Osteocyte (in vitro differentiated cells): ENCODE measurements around the gene ARHGDIA. TPM values are rescaled to one million over a fixed set of nuclear protein-coding genes. Genes with fewer than 3 reads are reported as not detected.

Experiments used
- DNase-seq: peaks from one replicate; pipeline ENCODE4 v3.0.0; 2021; ENCODE audit warnings: mixed read lengths; ENCODE audit not compliant: unreplicated experiment; ENCODE audit errors: extremely low spot score
- H3K27ac Mint-ChIP-seq: one replicate; pipeline ENCODE4 v1.8.0; 2021; ENCODE audit warnings: mild to moderate bottlenecking, mixed read lengths; ENCODE audit not compliant: unreplicated experiment
- H3K27me3 Mint-ChIP-seq: one replicate; pipeline ENCODE4 v1.8.0; 2021; ENCODE audit warnings: mixed read lengths; ENCODE audit not compliant: unreplicated experiment
- H3K36me3 Mint-ChIP-seq: one replicate; pipeline ENCODE4 v1.8.0; 2021; ENCODE audit warnings: mixed read lengths; ENCODE audit not compliant: unreplicated experiment
- H3K4me1 Mint-ChIP-seq: one replicate; pipeline ENCODE4 v1.8.0; 2021; ENCODE audit warnings: mixed read lengths; ENCODE audit not compliant: unreplicated experiment
- H3K4me3 Mint-ChIP-seq: one replicate; pipeline ENCODE4 v1.8.0; 2021; ENCODE audit warnings: mild to moderate bottlenecking, moderate library complexity, mixed read lengths; ENCODE audit not compliant: unreplicated experiment
- H3K9me3 Mint-ChIP-seq: one replicate; pipeline ENCODE4 v1.8.0; 2021; ENCODE audit warnings: mixed read lengths; ENCODE audit not compliant: unreplicated experiment
- CTCF ChIP-seq: fragments of 200-600 bp; sonication (generic); IDR thresholded peaks from 2 replicates; pipeline ENCODE4 v1.5.0; 2021; ENCODE audit warnings: antibody characterized with exemption, mild to moderate bottlenecking, moderate library complexity
- total RNA-seq: library from RNA; stranded (reverse); gene quantifications from 2 replicates; pipeline ENCODE4 v1.2.1, GENCODE V29; 2021

The ARHGDIA gene
- total RNA-seq, 1 donor from 2014 or later = 433 TPM

DNA sequence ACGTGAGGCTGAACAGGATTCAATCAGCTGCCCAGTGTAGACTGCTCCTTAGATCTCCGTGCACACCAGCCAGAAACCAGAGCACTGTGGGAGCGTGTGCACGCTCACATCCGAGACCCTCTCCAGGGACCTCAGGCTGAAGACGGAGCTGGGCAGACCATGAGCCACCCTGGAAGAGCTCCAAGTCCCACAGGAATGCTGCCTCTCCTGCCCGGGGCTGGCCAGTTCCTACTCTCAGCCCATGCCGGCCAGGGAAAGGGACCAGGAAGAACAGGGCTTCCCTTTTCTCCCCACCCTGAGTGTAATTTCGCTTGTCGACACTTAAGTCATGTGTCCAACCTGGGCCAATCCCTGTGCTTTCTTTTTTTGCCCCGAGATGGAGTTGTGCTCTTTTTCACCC is 13.4 kb upstream of the ARHGDIA start:
- Mint-ChIP-seq H3K27ac (peak overlapping the region; percentile 19), H3K36me3 (peaks cover 29% of the 10 kb centered on the region), H3K4me1 (peaks cover 9% of the 10 kb centered on the region), H3K27me3 (no peaks in the 10 kb centered on the region), H3K9me3 (no peaks in the 10 kb centered on the region), H3K4me3 (no peak overlapping the region)
- DNase-seq = no peak
- no peak for TF ChIP-seq CTCF

- peak overlapping the region; percentile 9 for H3K27ac Mint-ChIP-seq
- DNase-seq = no peak
Measured at GRCh38 chr17:81879121-81879520, 8.0 kb upstream of the ARHGDIA start.

DNA sequence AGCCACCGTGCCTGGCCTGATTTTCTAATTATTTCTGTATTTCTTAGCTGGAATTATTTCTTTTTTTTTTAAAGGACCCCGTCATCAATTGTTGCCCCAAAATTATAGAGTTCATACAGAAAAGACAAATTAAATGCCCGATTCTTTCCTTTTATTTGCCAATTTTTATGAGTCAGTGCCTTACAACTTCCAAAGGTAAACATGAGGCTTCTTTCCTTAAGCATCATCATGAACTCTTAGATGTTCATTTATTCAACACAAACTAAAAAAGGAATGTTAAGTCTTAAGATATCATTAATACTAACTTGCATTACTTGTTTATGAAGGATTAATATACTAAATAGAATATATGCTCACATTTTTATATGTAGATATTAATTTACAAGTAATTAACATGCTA is 7.2 kb upstream of the ARHGDIA start:
- no peaks in the 10 kb centered on the region for H3K9me3 Mint-ChIP-seq
- no peak overlapping the region for H3K4me3 Mint-ChIP-seq
- no peaks in the 10 kb centered on the region for H3K27me3 Mint-ChIP-seq
- DNase-seq = no peak
- no peak overlapping the region for H3K27ac Mint-ChIP-seq
- peaks cover 9% of the 10 kb centered on the region for H3K36me3 Mint-ChIP-seq
- no peaks in the 10 kb centered on the region for H3K4me1 Mint-ChIP-seq
- no peak for TF ChIP-seq CTCF

More at GRCh38 chr17:81879121-81879520, 8.0 kb upstream of the ARHGDIA start:
- no peak for TF ChIP-seq CTCF
- Mint-ChIP-seq H3K4me3 (no peak overlapping the region), H3K9me3 (no peaks in the 10 kb centered on the region), H3K27me3 (no peaks in the 10 kb centered on the region), H3K4me1 (no peaks in the 10 kb centered on the region), H3K36me3 (peaks cover 9% of the 10 kb centered on the region)

GRCh38 chr17:81877569-81877968 is 6.4 kb upstream of the ARHGDIA start:
- Mint-ChIP-seq H3K4me3 (no peak overlapping the region), H3K9me3 (no peaks in the 10 kb centered on the region), H3K27ac (no peak overlapping the region), H3K4me1 (peaks cover 5% of the 10 kb centered on the region), H3K36me3 (peaks cover 7% of the 10 kb centered on the region), H3K27me3 (no peaks in the 10 kb centered on the region)
- no peak for DNase-seq
- no peak for TF ChIP-seq CTCF

GRCh38 chr17:81871387-81872230 is 472 bp upstream of the ARHGDIA start:
- peak; percentile 34 for TF ChIP-seq CTCF
- peaks cover 4% of the 10 kb centered on the region for H3K36me3 Mint-ChIP-seq
- H3K4me3 Mint-ChIP-seq = peak overlapping the region; percentile 81
- peak overlapping the region; percentile 90 for H3K27ac Mint-ChIP-seq
- H3K4me1 Mint-ChIP-seq = peaks cover 40% of the 10 kb centered on the region
- H3K27me3 Mint-ChIP-seq = no peaks in the 10 kb centered on the region
- DNase-seq = peak; percentile 98
- no peaks in the 10 kb centered on the region for H3K9me3 Mint-ChIP-seq
